Adrenal gland (tissue), 5 donors: ENCODE data around the gene SIRPD.

Experiments
- CTCF ChIP-seq, 6 experiments: fragments of 450-650 bp in 4 of 6; fragments of 200-600 bp in 2 of 6; sonication (generic) in 1 of 6; IDR thresholded peaks; 1 replicate in 5 of 6; 2 replicates in 1 of 6; pipeline versions ENCODE4 v1.5.1 to v1.8.0; 2016 to 2021; ENCODE audit warnings: antibody characterized with exemption in 6 of 6, mild to moderate bottlenecking in 2 of 6, moderate library complexity in 1 of 6
- POLR2A ChIP-seq, 2 donors: fragments of 450-650 bp; IDR thresholded peaks; one replicate each; pipeline ENCODE4 v1.6.1; 2017; ENCODE audit warnings: antibody characterized with exemption in 2 of 2, mild to moderate bottlenecking in 2 of 2, moderate library complexity in 1 of 2
- donor health status: DM: no; HTN: no; CAD: no.

GRCh38 chr20:1569415-1569881 is 11.9 kb upstream of the SIRPD start:
- no peak for TF ChIP-seq CTCF (IDR thresholded peaks at IDR 0.05)
- no peak for TF ChIP-seq POLR2A (IDR thresholded peaks at IDR 0.05)
